Retina (tissue), 1 donor: ENCODE measurements around the gene PDE7B.

Experiments
- DNase-seq: peaks from one replicate; pipeline ENCODE4 v3.0.0-alpha.2; 2016

The PDE7B gene

DNA sequence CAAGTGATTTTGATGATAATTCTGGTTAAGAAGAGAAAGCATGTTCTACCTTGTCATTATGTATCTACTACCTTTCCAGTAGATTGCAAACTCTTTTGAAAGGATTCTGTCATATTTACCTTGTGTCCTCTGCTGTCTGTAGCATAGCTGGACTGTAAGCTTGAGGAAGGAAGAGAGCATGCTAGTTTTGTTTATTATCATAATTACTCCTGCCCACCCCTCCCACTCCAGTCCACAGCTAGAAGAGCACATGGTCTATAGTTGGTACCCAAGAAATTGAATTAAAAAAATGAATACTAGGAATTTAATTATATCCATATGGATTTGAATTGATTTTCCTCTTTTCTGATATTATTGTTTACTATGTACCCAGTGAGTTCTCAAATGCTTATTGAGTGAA is 40.2 kb downstream of the PDE7B start:
- no peak for DNase-seq

DNA sequence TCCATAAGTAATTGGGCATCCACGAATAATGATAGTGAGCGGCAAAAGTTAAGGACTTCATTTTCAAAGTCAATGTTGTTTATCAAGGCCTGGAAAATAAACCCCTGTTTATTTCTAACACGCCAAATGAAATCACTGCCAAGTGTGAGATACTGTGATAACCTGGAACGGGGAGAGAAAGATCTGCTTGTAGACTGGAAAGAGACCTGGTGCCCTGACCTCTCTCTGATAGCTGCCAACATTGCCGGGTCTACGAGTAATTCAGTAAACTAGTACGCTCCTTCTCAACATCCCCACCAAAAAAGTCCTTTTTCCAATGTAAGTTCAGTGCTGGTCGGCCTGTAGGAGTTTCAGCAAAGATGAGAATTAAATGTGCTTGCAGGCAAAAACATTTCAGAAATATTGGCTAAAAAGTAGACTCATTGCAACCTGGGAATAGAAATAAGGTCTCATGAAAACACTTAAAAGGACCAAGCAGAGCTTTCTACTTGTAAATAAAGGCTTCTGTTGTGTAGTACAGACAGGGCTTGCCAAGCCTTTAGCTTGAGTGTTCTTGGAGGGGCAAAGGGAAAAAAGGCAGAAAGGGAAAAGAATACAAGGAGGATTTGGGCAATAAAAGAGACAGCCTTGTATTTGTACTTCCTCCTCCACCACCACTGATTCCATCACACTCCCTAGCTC is 43.9 kb downstream of the PDE7B start:
- DNase-seq: no peak

DNA sequence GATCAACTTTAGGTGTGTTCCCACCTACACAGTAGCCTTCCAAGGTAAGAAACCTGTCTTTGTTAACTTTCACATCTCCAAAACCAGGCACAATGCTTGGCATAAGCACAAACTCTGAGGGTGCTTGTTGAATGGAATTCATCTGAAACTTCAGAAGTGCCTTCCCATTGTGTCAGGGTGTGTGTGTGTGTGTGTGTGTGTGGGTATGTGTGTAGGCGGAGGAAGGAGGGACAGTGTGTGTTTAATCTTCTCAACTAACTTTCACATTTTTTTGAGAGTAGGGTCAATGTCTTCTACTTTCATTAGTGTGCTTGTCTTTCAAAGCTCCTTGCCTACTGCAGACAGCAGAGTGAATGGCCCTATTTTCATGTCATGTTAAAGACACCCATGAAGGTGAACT is 45.6 kb downstream of the PDE7B start:
- DNase-seq: no peak

DNA sequence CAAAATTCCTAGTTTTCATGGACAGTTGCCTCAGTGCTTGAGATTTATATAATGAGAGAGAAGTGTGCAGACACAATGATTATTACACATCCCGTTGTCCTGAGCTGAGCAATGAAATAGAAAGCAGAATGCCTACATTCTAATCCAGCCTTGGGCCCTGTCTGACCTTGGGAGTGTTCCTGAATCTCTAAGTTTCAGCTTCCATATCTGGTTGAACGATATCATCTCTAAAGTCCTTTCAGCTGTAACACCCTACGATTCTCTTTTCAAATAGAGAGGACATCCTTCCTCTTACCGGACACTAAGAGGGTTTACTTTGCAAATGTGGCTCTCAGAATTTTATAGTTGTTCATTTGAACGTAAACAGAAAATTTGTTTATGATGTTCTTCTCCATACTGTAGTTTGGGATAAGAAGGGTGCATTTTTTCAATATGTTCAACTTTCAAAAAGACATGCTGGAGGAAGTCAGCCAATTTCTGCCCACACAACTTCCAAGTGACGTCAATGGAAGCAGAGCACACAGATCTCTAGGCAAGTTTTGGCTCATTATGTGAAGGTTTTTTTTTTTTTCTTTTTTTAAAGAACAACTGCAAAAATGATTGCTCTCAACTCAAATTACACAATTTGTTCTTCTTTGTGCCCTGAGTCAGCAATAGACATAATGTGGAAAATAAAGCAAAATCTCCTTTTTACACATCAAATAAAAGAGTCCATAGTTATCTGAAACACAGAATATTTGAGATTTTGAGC is 50.4 kb downstream of the PDE7B start:
- DNase-seq: no peak

DNA sequence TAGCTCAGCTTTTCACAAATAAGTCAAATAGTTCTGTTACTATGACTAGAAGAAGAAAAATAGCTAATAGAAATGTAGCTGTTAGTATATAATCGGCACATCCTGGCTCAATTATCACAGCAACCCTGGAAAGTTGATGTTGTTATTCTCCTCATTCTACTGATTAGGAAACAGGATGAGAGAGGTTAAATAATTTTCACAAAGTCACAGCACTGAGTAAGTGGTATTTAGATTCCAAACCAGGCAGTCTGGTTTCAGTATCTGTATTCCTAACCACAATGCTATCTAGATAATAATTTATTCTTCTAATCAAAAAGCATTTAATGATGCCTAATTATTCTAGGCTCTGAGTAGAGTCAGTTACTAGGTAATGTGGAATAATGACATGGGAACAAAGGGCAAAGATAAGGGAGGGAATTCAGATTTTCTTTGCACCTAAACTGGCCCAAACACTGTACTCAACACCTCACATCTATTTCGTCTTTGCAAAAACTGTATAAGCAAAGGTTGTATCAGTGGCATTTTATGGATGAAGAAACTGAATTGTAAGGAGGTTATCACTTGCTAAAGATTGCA is 51.3 kb downstream of the PDE7B start:
- DNase-seq: no peak

DNA sequence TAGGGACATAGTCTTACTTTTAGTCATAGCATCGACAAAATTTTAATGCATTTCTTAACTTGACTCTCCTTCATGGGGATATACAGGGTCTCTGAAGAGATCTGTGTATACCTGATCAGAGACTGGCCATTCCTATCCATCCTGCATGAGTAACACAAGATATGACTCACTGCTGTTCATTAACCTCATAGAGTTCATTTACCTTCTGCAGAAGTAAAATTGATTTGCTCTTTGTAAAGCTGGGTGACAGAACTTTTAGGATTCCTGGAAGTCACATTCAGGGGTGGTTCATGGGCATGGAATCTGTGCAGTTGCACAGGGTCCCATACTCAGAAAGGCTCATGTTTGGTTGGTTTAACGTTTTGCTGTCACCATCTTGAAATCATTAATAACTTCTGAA is 53.2 kb downstream of the PDE7B start:
- DNase-seq: no peak

DNA sequence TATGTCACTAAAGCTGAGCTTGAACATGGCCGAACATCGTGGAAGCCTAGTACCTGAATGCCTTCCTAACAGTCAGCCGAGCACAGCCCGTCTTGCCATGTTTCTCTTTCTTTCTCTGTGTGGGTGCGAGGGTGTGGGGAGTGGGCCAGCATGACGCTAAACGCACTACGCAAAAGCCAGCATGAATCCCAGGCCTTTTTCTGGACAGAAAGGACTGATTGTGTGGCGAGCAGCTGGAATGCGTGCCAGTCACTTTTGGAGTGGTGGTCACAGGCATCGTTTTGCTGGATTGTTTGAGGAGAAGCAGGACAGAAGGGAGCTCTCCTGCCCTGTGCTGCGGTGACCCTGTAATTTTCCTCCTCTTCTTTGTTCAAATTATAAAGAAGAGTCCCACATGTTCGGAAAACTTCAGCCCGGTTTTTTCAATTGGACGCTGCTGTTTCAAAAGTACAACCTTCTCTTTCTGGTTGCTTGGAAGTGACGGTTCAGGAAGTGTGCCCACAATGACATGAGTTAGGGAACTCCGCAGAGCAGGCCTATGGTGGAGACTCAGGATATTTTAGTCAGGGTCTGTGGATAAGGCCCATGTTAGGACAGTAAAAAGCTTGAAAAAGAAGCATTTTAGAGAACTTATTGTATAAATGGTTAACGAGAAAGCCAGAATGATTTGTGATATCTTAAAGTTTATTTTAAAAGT is 54.3 kb downstream of the PDE7B start:
- no peak for DNase-seq

DNA sequence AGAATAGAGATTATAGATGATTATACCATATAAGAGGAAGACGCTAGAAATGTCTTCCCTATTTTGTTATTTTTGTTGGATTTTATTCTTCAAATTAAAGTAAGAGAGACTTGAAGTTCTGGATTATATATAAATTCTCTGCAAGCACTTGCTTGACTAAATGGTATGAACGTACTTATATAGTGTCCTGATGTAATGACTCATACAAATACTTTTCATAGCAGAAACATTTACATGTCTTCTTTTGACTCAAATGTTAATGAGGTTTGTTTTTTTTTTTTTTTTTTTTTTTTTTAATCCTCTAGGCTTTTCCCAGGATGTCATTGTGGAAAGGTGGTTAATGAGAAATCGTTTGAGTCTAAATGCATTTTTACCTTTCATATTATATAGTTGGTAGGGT is 55.0 kb downstream of the PDE7B start:
- DNase-seq: no peak

DNA sequence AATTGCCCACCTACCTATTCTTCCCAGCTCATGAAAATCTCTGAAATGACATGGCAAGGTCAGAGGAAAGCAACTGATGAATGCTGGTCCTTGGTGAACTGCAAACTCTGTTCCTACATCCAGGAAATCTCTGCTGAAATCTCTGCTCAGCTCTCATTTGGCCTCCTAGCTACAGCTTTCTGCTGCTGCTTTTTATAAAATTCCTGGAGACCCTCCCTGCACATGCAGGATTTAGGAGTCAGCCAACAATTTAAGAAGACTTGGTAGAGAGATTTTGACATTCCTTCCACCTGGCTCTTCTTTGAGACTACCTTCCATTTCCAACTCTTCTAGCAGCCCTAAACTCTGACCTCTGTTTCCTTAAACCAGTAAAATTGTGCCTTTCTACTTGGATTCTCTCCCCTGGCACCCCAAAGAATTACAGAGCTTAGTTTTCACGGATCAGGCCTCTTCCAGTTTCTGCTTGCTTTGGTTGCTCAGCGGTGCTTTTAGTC is 55.5 kb downstream of the PDE7B start:
- no peak for DNase-seq

DNA sequence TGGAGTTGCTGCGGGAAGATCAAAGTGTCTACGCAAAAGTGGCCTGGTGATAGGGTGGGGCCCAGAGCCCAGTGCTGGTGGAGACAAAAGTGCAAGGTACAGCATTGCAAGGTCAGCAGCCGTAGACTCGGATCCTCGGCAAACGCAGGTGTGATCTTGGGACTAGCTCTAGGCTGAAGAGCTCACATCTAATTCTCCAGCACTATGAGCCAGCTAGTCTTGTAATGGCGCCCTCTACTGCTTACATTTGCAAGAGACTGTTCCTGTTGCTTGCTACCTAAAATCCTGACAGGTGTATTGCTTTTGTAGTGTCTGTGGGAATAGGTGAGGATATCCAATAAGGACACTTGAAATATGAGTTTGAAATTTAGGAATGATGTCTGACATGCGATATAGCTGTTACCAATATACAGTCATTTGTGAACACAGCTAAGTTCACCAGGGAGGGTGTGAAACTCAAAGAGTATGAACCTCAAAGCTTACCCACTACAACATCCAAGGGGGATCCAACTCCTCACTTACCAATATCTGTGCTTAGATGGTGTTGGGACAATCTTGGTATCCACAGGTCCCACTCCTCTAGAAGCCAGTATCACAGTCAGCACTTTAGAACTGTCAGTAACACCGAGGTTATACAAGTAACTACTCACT is 58.4 kb downstream of the PDE7B start:
- no peak for DNase-seq

DNA sequence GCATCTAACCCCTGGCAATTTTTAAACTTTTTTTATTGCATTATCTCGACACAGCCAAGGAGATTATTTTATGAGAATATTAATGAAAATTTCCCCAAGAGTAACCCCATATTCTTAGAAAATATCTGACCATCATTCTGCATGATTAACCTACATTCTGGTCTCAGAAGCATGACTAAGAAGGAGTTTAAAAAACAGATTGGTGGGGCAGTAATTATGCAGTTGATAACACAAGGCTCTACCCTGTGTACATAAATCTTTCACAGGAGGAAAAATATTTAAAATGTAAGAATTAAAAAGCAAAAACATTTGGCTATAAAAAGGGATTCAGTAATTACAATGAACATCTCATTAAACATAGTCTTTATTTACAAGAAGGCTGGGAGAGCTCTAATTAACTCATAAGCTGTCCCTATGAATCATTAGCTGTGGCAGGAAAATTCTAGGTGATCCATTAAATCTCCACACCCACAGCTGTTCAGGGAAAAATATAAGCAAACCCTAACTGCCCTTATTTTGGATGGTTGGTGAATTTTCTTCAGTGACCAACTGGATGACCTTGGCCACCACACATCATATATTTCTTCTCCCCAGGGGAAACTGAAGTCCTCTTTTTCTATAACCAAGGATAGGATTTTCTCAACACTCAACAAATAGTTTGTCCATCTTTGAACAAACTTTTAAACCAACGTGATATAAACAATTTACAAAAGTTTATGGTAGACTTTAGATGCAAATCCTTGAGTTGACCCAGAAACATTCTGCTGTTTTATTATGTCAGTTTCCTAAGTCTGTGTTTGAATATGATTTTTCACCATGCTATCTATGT is 59.5 kb downstream of the PDE7B start:
- no peak for DNase-seq

DNA sequence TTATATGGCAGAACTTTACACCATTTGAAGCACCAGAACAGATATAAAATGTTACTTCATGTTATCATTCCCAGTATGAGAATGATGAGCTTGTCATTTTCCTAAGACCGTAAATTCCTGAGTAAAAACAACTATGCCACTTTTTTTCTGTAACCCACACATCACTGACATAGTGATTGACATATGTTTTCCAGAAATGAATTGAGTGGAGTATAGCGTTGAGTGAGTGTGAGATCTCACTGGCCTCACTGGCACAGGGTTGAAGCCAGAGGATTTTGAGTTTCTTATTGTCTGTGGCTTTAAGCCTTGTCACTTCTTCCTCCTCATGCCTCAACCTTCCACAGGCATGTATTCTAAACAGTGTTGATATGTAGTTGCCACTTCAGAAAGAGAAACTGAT is 62.3 kb downstream of the PDE7B start:
- DNase-seq: no peak

DNA sequence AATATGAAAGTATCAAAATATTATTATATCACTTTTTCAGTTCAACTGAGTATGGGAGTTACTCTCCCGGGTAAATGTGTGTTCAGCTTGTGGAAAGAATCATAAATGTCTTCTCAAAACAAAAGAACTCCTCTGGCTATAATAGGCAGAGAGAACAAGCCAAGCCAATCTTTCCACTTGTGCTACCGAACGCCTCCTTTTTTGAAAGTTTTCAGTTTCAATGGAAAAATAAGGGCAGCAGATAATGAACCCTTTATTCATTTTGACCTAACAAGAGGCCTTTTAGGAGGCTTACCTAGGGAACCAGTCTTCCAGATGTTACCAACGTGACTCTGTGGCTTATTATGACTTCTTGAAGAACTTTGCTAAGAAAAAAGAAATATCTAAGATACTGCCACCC is 67.5 kb downstream of the PDE7B start:
- no peak for DNase-seq

DNA sequence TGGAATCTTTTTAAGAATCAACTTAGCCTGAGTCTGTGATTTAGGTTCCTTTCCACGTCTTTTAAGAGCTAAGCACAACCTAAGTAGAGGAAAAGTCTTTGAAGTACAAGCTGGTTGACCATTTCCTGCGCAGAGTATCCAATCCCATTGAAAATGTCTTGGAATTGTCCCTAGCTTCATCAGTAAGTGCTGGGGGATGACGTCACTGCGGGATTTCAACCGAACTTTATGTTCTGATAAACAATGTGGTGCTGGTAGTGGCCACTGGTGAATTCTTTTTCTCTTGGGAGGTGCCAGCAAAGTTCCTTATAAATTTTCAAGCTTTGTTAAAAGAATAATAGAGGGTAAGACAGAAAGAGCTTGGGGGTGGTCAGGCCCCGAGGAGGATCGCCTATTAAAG is 69.2 kb downstream of the PDE7B start:
- DNase-seq: no peak

DNA sequence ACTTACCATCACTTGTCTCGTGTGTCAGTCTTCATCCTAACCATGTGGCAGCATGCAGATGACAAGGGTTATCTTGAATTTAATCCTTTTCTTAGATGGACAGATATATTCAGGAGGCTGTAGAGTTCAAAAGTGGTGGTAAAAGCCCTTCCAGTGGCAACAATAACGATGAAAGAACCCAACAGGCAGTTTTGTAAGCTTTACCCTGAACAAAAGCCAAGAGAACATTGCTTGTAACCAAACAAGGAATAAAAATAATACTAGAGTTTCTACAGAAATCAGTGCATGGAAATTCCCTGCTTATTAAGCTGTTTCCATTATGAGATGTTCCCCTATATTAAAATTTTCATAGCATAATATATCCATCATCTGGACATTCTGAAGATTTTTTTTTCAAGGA is 69.7 kb downstream of the PDE7B start:
- DNase-seq: no peak

DNA sequence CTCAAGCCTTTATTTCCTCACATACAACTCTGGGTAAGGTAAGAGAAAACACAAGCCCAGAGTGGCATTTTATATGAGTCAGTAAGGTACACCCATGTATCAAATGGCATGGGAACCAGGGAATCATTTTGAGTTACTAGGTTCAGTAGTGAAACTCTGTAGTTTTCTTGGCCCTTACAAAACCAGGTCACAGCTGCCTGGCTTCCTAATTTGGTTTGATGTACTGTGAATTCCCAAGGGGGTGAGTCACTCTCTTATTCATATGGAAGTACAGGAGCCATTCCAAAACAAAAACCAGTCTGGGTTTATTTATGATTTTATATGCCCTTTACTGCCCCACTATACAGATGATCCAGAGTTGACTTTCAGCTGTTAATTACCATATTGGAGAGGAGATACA is 70.7 kb downstream of the PDE7B start:
- peak; percentile 24 for DNase-seq

DNA sequence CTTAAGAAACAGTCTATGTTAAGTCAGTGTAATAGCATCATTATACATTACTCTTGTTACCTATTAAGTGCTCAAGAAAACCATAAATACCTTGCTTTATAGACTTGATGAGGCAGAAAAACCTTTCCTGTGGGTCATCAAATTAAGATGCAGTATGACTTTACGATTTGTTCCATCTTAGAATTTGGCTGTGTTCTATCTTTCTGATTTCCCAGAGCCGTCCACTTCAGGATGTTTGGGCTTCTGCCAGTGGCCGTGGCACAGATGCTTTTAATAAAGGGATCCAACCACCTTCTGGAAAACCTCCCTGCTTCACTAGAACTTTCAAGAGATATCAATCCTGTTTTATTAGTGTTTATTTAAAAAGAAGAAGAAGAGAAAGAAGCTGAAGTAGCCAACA is 71.2 kb downstream of the PDE7B start:
- DNase-seq: no peak

DNA sequence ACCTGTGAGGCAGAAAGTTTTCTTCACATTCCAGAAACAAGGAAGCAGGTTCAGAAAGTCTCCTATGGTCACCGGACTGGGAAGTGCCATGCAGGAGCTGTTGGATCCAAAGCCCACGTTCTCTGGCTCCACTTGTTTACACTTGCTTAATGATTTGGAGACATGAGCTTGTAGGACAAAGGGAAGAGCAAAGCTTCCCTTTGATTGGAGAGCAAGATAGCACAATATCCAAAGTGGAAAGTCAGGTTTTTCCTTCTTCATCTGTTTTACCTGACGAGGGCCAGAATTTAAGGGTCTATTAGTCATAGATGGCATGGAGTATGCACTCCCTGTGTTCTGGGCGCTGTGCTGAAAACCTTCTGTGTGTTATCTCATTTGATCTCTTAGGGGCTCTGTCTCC is 81.2 kb downstream of the PDE7B start:
- no peak for DNase-seq

DNA sequence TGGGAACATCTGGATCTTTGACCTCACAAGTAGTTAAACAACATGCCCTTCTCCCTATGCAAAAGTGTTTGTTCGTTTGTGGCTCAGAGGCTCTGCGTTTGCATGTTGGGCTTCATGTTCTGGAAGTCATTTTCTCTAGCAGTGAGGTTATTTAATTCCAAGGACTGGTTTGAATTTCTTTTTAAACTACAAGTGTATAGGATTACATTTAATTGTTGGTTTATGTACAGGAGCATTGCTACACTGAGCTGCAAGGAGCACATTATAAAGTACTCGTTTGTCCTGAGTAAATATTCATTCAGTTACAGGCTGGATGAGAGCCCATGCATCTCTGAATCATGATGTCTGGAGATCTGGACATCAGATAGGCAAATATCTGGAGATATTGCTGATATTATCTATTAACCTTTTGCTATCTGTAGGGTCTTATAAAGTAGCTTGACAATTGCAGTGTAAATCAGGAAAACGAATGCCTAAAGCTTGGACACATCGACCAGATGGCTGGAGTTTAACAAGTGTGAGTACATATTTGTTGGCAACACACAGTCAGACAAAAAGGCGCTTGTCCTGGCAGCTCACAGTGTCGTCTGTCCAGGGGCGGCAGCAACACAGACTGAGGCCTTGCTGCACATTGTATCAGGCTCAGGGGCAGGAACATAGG is 84.6 kb downstream of the PDE7B start:
- DNase-seq: no peak

DNA sequence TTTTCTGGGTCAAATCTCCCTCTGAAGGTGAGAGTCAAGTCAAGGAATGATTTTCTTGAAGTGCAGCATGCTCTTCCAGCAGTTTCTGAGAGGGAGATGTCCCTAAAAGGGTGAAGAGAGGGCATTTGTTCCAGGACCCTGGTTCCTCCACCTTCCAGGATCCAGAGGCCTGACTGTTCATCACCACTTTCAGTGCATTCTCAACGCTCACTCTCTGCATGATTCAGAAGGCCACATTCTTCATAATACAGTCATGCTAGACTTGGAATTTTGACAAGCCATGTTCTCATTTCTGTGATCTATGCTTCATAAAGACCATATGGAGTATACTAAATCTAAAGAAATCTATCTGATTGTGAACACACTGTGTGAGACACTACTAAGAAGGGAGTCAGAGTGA is 85.1 kb downstream of the PDE7B start:
- DNase-seq: no peak

DNA sequence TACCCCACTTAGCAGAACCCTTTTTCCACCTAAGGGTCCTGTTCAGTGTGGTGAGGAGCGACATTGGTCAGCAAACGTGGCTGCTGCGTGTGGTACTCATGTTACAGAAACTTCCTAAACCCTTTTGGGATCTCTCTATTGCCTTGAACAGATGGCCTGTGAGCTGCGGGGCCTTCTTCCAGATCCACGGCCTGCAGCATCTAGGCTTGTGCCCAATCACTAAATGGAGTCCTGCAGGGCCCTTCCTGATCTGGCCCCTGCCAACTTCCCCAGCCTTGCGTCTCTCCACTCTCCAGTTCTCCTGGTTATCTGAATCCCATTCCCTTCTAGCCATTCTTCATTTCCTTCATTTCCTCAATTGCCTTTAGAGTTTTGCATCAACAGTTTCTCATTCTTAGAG is 85.6 kb downstream of the PDE7B start:
- DNase-seq: no peak
